Hindlimb muscle (tissue), 1 donor: Measurements from ENCODE around the gene CCDC141. TPM values are rescaled to one million over a fixed set of nuclear protein-coding genes. Genes with fewer than 3 reads are reported as not detected.
"Not testable (repeated sequence)": the region's sequence is repeated elsewhere in the genome, so short reads cannot be mapped to it uniquely, and the experiment has no call there.

ENCODE experiments used
- DNase-seq: peaks from one replicate; pipeline ENCODE4 v3.0.0-alpha.2; 2013
- polyA plus RNA-seq: library from polyadenylated mRNA; unstranded; fragments of 120-200 nt; gene quantifications from one replicate; pipeline ENCODE4 v1.2.1, GENCODE V29; 2013; ENCODE audit not compliant: insufficient read length

Gene CCDC141, protein sequence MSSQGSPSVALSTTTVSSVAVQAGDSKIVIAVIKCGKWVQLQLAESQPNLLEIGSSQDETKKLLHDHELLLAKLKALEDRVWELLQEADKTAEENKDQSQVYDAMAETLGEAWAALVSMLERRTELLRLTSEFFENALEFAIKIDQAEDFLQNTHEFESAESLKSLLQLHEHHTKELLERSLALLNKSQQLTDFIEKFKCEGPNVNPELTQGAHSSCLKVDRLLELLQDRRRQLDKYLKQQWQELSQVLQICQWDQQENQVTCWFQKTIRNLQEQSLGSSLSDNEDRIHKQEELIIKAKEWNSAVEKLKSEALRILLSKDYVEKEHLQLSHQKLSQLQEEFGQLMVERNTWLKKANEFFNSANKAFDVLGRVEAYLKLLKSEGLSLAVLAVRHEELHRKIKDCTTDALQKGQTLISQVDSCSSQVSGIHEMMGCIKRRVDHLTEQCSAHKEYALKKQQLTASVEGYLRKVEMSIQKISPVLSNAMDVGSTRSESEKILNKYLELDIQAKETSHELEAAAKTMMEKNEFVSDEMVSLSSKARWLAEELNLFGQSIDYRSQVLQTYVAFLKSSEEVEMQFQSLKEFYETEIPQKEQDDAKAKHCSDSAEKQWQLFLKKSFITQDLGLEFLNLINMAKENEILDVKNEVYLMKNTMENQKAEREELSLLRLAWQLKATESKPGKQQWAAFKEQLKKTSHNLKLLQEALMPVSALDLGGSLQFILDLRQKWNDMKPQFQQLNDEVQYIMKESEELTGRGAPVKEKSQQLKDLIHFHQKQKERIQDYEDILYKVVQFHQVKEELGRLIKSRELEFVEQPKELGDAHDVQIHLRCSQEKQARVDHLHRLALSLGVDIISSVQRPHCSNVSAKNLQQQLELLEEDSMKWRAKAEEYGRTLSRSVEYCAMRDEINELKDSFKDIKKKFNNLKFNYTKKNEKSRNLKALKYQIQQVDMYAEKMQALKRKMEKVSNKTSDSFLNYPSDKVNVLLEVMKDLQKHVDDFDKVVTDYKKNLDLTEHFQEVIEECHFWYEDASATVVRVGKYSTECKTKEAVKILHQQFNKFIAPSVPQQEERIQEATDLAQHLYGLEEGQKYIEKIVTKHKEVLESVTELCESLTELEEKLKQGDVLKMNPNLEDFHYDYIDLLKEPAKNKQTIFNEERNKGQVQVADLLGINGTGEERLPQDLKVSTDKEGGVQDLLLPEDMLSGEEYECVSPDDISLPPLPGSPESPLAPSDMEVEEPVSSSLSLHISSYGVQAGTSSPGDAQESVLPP (N-terminal part only)
- 81.5 TPM for polyA plus RNA-seq

DNA sequence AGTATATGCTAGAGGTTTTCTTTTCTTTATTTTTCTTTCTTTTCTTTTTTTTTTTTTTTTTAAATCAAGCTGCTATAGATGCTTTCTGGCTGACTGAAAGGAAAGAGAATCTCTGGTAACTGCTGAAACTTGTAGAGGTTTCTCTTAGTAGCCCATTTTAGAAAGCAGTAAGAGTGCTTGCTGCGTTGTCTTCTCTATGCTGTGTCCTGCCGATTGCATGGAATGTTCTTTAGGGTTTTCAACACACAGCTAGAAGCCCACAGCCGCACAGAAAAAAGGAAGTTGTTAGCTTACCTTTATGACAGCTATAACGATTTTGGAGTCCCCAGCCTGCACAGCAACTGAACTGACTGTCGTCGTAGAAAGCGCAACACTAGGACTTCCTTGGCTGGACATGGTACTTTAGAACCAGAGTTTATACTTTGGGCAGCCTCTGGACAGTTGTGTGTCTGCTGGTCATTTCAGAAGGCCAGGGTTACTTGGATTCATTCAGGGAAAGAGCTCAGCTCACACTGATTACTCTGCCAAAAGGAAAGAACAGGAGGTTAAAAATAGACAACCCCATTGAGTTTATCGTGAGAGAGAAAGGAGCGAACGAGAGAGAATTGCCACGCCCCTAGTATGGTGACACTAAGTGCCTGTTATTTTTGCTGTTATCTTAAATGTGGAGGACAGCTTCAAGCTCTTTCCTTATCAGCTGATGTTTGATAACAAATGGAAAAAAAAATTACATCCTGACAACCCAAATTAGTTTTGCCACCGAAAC is at the start of gene CCDC141:
TSS of gene CCDC141 (minus strand) at position 592 of the 766 bp plus-strand sequence. CDS start at position 396, 196 bp downstream.
- no peak for DNase-seq

DNA sequence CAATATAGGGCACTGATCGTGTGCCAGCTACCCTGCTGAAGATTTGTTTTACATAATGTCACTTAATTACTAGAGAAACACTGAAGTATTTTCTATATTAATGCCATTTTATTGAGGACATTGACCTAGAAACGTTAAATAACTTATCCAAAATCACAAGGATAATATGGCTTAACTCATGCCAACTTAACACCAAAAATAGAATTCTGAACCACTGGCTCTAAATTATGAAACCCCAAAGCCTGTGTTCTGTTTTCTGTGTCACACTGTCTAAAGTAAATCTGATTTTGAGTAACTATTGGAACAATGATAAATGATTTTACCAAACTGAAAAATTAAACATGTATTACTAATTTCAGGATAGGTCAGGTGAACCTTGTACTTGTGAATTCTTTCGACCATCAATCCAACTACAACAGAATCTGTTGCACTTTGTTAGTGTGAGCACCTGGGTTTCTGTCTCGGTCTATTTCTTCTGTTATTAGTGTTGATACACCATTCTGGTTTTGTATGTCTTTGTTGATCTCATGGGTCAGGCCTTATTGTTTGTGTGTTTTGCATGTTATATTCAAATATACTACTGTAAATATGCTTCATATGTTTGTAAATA is 48.2 kb upstream of the CCDC141 start:
- DNase-seq, result no peak

DNA sequence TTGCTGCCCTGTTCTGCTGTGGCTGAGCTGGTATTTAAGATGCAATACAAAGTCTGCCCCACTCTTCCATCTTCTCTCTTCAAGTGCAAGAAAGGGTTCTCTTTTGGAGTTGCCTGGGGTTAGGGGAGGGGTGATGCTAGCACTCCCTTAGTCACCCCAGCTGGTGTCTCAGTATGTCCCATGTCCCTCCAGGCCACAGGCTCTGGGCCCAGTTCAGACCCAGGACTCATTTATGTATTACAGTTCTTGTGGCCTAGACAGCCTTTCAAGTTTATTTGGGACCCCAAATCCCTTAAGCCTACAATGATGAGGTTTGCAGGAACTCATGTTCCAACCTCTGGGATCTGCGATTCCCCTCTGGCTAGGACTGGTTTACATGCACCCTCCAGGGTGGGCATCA is 47.2 kb upstream of the CCDC141 start:
- no peak for DNase-seq

DNA sequence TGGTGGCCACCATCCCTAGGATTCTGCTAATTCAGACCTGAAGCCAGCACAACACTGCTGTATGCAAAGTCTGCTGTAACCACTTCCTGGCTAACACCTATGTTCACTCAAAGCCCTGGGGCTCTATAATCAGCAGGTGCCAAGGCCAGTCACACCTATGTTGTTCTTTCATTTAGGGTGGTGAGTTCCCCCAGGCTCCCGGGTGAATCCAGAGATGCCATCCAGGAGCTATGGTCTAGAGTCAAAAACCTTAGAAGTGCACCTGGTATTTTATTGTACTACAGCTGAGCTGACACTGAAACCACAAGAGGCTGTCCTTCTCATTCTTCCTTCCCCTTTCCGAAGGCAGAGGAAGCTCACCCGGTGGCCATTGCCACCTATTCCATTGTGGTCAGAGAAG is 46.2 kb upstream of the CCDC141 start:
- no peak for DNase-seq

DNA sequence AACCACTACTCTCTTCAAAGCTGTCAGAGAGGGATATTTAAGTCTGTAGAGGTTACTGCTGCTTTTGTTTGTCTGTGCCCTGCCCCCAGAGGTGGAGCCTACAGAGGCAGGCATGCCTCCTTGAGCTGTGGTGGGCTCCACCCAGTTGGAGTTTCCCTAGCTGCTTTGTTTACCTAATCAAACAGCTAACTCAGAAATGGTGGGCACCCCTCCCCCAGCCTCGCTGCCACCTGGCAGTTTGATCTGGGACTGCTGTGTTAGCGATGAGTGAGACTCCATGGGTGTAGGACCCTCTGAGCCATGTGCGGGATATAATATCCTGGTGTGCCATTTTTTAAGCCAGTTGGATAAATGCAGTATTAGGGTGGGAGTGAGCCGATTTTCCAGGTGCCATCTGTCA is 43.0 kb upstream of the CCDC141 start:
- not testable (repeated sequence) for DNase-seq

DNA sequence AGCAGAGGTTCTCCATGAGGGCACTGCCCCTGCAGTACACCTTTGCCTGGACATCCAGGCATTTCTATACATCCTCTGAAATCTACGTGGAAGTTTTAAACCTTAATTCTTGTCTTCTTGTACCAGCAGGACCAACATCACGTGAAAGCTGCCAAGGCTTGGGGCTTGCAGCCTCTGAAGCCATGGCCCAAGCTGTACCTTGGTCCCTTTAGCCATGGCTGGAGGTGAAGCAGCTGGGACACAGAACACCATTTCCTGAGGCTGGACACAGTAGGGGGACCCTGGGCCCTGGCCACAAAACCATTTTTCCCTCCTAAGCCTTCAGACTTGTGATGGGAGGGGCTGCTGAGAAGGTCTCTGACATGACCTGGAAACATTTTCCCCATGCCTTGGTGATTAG is 32.8 kb upstream of the CCDC141 start:
- DNase-seq, result no peak

DNA sequence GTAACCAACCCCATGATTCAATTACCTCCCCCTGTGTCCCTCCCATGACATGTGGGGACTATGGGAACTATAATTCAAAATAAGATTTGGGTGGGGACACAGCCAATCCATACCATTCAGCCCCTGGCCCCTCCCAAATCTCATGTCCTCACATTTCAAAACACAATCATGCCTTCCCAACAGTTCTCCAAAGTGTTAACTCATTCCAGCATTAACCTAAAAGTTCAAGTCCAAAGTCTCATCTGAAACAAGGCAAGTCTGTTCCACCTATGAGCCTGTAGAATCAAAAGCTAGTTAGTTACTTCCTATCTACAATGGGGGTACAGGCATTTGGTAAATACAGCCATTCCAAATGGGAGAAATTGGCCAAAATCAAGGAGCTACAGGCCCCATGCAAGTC is 32.0 kb upstream of the CCDC141 start:
- no peak for DNase-seq

DNA sequence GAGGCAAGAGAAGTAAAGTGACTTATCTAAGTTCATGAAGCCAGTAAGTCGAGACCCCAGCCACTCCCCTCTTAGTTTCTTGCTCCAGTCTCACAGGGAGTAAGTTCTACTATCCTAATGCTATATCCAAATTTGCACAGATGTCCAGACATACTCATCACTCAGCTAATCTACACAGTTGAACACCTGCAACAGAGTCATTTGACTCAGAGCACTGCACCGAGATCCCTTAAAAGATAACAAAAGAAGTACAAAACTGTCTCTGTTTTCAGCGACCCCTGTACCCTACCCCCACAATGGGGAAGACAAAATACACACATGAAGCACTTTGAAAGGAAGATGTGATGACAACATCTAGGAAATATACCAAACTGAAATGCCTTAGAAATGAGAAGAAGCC is 22.6 kb upstream of the CCDC141 start:
- no peak for DNase-seq

DNA sequence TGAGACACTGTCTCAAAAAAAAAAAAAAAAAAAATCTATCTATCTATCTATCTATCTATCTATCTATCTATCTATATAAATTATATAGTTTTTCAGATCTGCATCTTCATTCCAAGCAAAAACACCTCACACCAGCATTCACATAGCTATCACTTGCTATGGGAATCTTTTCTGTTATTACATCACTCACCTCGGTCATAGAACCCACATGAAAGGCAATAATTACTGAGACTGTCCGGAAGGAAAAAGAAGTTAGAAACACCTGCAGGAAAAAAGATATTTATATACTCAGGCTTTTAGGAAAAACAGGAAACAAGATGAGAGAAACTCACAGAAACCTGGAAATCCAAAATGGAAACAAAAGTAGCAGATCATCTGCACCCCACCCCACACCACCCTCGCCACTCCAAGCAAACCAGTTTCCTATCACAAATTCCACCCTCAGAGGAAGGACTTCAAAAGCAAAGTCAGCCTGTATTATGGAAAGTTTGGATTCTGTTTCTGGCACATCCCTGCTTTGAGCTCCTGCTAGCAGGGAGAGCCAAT is 21.9 kb upstream of the CCDC141 start:
- DNase-seq, result no peak

DNA sequence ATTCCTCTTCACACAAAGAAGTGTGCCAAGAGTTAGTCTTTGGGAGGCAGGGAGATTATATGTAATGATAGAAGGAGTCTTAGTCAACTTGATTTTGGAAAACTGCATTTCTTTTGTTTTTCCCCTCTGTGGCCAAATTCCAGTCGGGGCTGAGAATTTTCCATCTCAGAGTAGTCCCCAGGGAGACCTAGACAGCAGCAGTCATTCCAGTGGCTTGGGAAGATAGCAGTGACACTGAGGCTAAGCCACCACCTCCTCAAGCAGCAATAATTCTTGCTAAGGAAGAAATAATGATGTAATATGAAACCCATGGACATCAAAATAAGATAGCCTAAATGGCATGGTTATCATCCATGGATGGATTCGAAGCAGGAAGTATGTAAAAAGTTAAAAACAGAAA is 21.0 kb upstream of the CCDC141 start:
- DNase-seq, result no peak

DNA sequence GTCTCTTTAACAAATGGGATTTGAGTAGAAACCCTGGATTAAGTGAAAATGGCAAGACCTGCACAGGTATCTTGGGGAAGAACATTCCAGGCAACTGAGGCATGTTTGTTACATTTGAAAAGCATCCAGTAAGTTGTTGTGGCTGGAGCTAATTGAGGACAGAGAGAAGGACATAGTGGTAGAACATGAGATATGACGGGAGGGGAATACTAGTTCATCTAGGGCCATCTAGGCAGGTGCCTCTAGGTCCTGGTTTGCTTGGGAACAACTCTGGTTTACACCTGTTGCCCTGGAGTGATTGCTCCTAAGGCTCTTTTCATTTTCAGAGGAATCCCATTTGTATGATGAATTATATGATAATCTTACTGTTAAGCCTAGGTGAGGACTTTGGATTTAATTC is 19.7 kb upstream of the CCDC141 start:
- DNase-seq, result no peak

DNA sequence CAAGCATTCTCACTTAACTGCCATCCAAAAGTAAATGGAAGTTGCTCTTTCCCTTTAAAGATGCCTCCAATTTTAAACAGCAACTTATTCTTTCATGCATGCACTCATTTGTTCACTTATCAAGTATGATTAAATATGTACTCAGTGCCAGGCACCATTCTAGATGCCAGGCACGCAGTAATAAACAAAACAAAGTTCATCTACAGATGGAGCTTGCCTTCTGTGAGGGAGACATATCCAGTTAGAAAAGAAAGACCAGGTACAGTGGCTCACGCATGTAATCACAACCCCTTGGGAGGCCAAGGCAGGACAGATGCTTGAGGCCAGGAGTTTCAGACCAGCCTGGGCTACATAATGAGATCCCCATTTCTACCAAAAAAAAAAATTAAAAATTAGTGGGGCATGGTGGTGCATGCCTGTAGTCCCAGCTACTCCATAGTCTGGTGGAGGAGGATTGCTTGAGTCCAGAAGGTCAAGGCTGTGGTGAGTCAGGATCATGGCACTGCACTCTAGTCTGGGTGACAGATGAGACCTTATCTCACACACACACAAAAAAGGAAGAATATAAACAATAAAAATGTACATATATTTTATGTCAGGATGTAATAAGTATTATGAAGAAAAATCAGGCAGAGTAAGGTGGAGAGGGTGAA is 19.2 kb upstream of the CCDC141 start:
- DNase-seq, result no peak

DNA sequence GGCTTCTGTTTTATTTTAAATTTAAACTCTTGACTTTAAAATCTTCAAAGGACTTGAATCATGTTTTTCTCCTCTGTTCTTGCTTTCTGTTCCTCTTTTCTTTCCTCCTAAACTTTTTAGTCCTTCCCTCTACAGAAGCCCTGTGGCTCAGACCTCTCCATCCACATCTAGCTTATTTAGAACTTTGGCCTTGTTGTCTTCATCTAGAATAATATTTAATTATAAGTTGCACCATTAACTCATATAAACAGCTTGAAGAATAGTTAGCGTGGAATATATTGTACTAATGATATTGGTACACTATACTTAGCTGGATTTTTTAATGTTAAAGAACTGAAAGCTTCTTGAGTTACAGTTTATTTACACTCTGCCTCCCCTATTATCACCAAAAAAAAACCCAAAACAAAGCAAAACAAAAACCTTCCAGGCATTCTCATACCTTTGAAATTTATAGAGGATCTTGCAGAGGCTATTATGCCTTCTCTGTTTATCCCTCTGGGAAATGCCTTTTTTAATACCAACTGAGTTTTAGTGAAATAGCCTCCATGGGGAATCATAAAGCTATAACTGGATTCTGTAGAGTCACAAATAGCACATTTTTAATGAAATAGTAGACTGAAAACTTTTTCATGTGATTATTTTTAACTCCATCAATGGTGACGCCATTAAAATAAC is 9.2 kb upstream of the CCDC141 start:
- no peak for DNase-seq

DNA sequence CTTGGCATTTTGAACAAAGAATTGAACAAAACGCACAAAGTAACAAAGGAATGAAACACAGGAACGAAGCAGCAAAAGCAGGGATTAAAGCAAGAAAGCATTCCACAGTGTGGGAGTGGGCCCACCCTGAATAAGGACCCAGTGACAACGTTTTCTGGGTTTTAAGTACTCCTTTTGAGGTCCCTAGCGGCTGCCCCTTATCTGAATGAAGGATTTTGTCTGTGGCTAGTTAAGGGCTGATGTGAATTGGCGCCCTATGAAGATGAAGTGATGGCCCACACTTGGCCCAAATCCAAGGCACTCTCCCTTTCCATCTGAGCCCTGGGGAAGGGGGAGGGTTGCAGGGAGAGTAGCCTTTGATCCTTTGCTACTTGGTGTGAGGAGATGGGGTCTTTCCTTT is 7.8 kb upstream of the CCDC141 start:
- no peak for DNase-seq

DNA sequence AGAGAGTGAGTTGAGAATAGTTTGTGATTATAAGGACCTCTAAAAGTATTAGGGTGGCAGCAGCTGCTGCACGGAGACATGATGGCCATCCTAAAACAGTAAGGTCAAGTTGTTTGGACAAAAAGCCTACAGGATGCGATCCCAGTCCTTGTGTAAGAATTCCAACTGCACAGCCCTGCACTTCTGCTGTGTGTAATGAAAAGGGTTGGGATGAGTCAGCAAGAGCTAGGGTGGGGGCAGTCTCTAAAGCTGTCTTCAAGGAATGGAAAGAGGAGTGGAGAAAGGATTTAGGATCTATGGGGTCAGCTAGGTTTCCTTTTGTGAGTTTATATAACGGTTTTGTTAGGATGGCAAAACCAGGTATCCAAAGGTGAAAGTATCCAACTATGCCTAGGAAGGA is 3.6 kb upstream of the CCDC141 start:
- DNase-seq, result not testable (repeated sequence)

DNA sequence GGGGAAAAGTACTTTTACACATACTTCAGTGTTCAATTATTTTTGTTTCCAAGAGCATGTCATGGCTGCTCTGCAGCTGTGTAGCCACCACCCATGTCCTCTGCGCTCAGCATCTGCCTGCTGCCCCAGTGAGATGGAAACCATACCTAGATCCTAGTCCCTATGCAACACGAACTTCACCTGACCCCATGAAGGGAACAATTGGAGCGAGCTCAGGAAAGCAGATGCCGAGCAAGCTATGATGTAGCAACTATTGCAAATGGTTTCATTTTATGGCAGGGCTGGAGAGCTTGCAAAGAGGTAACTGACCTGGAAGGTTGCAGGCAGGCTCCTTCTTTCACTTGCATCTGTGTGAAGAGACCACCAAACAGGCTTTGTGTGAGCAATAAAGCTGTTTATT is 1.3 kb upstream of the CCDC141 start:
- DNase-seq, result no peak

DNA sequence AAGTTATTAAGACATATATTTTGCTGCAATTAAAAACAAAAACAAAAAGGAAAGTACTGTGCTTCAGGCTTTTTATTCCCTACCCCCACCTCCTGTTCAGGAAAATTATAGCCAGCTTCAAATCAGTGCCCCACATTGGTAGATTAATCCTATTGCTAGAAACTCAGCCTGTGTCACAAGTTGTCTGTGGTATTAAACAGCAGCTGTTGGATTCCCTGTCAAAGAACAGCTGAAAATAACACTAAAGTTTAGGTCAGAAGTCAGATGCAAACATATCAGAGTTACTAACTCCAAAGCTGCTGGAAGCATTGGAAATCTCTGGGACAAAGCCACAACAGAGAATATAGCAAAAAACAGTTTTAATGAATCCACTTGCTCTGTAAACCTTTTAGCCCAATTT is 818 bp upstream of the CCDC141 start:
- DNase-seq, result no peak

DNA sequence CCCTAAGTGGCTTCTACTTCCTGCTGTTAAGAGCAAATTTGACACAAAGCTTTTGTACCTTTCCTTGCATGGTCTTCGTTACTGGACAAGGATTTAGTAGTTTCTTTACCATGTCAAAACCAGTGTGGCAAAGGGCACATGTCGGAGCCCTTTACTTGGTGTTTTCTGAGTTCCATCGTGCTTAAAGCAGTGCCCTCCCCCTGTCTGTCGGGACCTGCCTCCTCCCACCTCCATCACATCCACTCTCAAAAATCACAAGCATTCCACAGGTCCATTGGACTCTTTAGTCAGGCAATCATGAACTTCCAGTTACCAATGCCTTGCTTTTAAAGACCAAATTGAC is 763 bp downstream of the CCDC141 start:
- no peak for DNase-seq

DNA sequence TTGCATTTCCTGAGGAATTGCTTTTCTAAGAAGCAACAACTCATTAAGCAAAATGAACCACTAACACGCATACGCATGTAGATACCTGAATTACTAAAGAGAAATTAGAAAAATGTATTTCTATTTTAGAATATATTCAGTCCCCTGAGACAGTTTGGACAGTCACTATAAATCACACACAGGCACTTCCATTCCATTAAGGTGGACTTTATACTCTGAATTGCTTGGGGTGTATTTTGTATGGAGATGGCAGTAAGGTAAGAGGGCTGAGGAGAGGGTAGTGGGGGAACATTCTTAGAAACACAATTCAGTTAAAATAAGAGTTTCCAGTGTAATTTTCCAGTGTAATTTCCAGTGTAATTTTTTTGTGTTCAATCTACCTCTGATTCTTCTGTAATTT is 1.8 kb downstream of the CCDC141 start:
- DNase-seq, result no peak

DNA sequence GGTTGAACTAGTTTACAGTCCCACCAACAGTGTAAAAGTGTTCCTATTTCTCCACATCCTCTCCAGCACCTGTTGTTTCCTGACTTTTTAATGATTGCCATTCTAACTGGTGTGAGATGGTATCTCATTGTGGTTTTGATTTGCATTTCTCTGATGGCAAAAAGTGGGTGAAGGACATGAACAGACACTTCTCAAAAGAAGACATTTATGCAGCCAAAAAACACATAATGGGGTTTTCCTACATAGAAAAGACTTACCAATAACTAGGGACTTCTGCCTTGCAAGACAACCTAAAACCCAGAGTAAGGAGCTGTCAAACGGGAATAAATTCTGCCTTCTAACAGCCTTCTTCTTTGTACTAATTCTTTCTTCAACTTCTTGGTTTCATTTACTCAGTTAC is 4.3 kb downstream of the CCDC141 start:
- DNase-seq, result not testable (repeated sequence)
